RWPE2 (cell line): ENCODE data around the gene BTG4.

ENCODE experiments used
- ATAC-seq: fragments of 200-7000 bp; cut with Tn5 transposase; 3 replicates; pipeline ENCODE4 v1.9.1; 2021; ENCODE audit warnings: low read depth
- DNase-seq: peaks from one replicate; pipeline ENCODE4 v3.0.0-alpha.2; 2020; ENCODE audit warnings: low spot score
- H3K27ac ChIP-seq: fragments of 450-650 bp; 2 replicates; pipeline ENCODE4 v1.5.1; 2017; ENCODE audit warnings: mild to moderate bottlenecking; ENCODE audit not compliant: poor library complexity, severe bottlenecking
- H3K27me3 ChIP-seq: fragments of 250-450 bp; sonication (Bioruptor Pico); 2 replicates; pipeline ENCODE4 v1.5.1; 2021; ENCODE audit warnings: mild to moderate bottlenecking, moderate library complexity; ENCODE audit not compliant: insufficient read depth, poor library complexity, severe bottlenecking
- H3K36me3 ChIP-seq: fragments of 250-450 bp; sonication (Bioruptor Pico); 2 replicates; pipeline ENCODE4 v1.5.1; 2020; ENCODE audit warnings: low read depth, mild to moderate bottlenecking, moderate library complexity
- H3K4me1 ChIP-seq: fragments of 250-450 bp; sonication (Bioruptor Pico); 2 replicates; pipeline ENCODE4 v1.5.1; 2021; ENCODE audit warnings: mild to moderate bottlenecking, moderate library complexity; ENCODE audit not compliant: insufficient read depth, poor library complexity, severe bottlenecking
- H3K4me3 ChIP-seq: fragments of 250-450 bp; sonication (Bioruptor Pico); 2 replicates; pipeline ENCODE4 v1.5.1; 2021; ENCODE audit warnings: mild to moderate bottlenecking, moderate library complexity; ENCODE audit not compliant: severe bottlenecking
- H3K9me3 ChIP-seq: fragments of 250-450 bp; sonication (Bioruptor Pico); 2 replicates; pipeline ENCODE4 v1.5.1; 2021; ENCODE audit warnings: mild to moderate bottlenecking, moderate library complexity; ENCODE audit not compliant: severe bottlenecking
- CTCF ChIP-seq: fragments of 450-650 bp; IDR thresholded peaks from one replicate; pipeline ENCODE4 v1.5.1; 2017; ENCODE audit warnings: mild to moderate bottlenecking, moderate library complexity; ENCODE audit not compliant: poor library complexity, severe bottlenecking

Gene BTG4

GRCh38 chr11:111502611-111503010, 9.6 kb downstream of the BTG4 start:
- H3K9me3 ChIP-seq, result no peaks in the 10 kb centered on the region
- no peak for ATAC-seq
- no peak overlapping the region for H3K4me3 ChIP-seq
- no peak for TF ChIP-seq CTCF
- no peak overlapping the region for H3K27ac ChIP-seq
- no peak for DNase-seq
- H3K27me3 ChIP-seq, result no peaks in the 10 kb centered on the region
- no peaks in the 10 kb centered on the region for H3K4me1 ChIP-seq
- H3K36me3 ChIP-seq, result no peaks in the 10 kb centered on the region

GRCh38 chr11:111500481-111500880, 11.7 kb downstream of the BTG4 start:
- ATAC-seq, result peak; percentile 64; the same call in 2 of the 3 replicates
- Histone ChIP-seq H3K9me3 (no peaks in the 10 kb centered on the region), H3K4me1 (no peaks in the 10 kb centered on the region), H3K27ac (no peak overlapping the region), H3K36me3 (no peaks in the 10 kb centered on the region), H3K4me3 (no peak overlapping the region), H3K27me3 (no peaks in the 10 kb centered on the region)
- no peak for DNase-seq
- no peak for TF ChIP-seq CTCF

- TF ChIP-seq CTCF, result no peak
- Histone ChIP-seq H3K4me3 (no peak overlapping the region), H3K27ac (no peak overlapping the region), H3K27me3 (no peaks in the 10 kb centered on the region), H3K9me3 (no peaks in the 10 kb centered on the region), H3K4me1 (no peaks in the 10 kb centered on the region), H3K36me3 (no peaks in the 10 kb centered on the region)
- no peak for ATAC-seq
- DNase-seq, result no peak
Measured at GRCh38 chr11:111499483-111499882, 12.7 kb downstream of the BTG4 start.

- ATAC-seq (no peak), DNase-seq (no peak)
- H3K4me3 ChIP-seq, result no peak overlapping the region
- H3K9me3 ChIP-seq, result no peaks in the 10 kb centered on the region
- no peak for TF ChIP-seq CTCF
- no peaks in the 10 kb centered on the region for H3K27me3 ChIP-seq
- H3K36me3 ChIP-seq, result no peaks in the 10 kb centered on the region
- no peaks in the 10 kb centered on the region for H3K4me1 ChIP-seq
- H3K27ac ChIP-seq, result no peak overlapping the region
Measured at GRCh38 chr11:111494040-111494439, 18.1 kb downstream of the BTG4 start.

GRCh38 chr11:111490496-111490895, 21.7 kb downstream of the BTG4 start:
- Histone ChIP-seq H3K27me3 (no peaks in the 10 kb centered on the region), H3K36me3 (no peaks in the 10 kb centered on the region), H3K4me1 (no peaks in the 10 kb centered on the region), H3K9me3 (peaks cover 5% of the 10 kb centered on the region), H3K4me3 (no peak overlapping the region), H3K27ac (no peak overlapping the region)
- TF ChIP-seq CTCF, result no peak
- no peak for ATAC-seq
- DNase-seq, result no peak
